ENCODE measurements around the gene MAP3K20.

Gene MAP3K20

GRCh38 chr2:173132531-173132930 is 56.9 kb downstream of the MAP3K20 start:
- Histone ChIP-seq H3K27ac (ENCODE audit: low read length) (no peak overlapping the region), H2AFZ (ENCODE audit: low read depth, low read length) (no peak overlapping the region), H3K4me1 (ENCODE audit: low read length) (peaks cover 15% of the 10 kb centered on the region), H3K36me3 (replicated peaks; ENCODE audit: low read depth, low read length) (peaks cover 3% of the 10 kb centered on the region), H3K4me3 (ENCODE audit: low read length) (no peak overlapping the region), H3K4me2 (ENCODE audit: low read length) (no peak overlapping the region), H3K9ac (ENCODE audit: low read length) (no peak overlapping the region), H3K27me3 (ENCODE audit: low read depth, low read length) (no peaks in the 10 kb centered on the region), H3K9me3 (ENCODE audit: insufficient read depth, low read length) (no peaks in the 10 kb centered on the region), H3K79me2 (ENCODE audit: low read length) (no peaks in the 10 kb centered on the region), H4K20me1 (ENCODE audit: insufficient read depth, low read length) (0 out of 2 replicates have a peak, but pooled peaks cover 5% of the 10 kb centered on the region)
- TF ChIP-seq EZH2phosphoT487 (IDR thresholded peaks at IDR 0.05; ENCODE audit: low read depth): no peak
- no peak for TF ChIP-seq CTCF (IDR thresholded peaks at IDR 0.05; ENCODE audit: low read depth, low read length)

GRCh38 chr2:173134703-173135102 is 59.1 kb downstream of the MAP3K20 start:
- TF ChIP-seq CTCF (IDR thresholded peaks at IDR 0.05; ENCODE audit: low read depth, low read length) (no peak), EZH2phosphoT487 (IDR thresholded peaks at IDR 0.05; ENCODE audit: low read depth) (no peak)
- Histone ChIP-seq H3K9ac (ENCODE audit: low read length) (no peak overlapping the region), H3K4me1 (ENCODE audit: low read length) (peaks cover 15% of the 10 kb centered on the region), H4K20me1 (ENCODE audit: insufficient read depth, low read length) (0 out of 2 replicates have a peak, but pooled peaks cover 5% of the 10 kb centered on the region), H3K79me2 (ENCODE audit: low read length) (no peaks in the 10 kb centered on the region), H3K4me2 (ENCODE audit: low read length) (peak overlapping the region; percentile 21), H3K9me3 (ENCODE audit: insufficient read depth, low read length) (no peaks in the 10 kb centered on the region), H3K27me3 (ENCODE audit: low read depth, low read length) (no peaks in the 10 kb centered on the region), H2AFZ (ENCODE audit: low read depth, low read length) (no peak overlapping the region), H3K36me3 (replicated peaks; ENCODE audit: low read depth, low read length) (no peaks in the 10 kb centered on the region), H3K27ac (ENCODE audit: low read length) (no peak overlapping the region), H3K4me3 (ENCODE audit: low read length) (no peak overlapping the region)

- Histone ChIP-seq H3K36me3 (replicated peaks; ENCODE audit: low read depth, low read length) (peaks cover 4% of the 10 kb centered on the region), H4K20me1 (ENCODE audit: insufficient read depth, low read length) (0 out of 2 replicates have a peak, but pooled peaks cover 5% of the 10 kb centered on the region), H3K4me1 (ENCODE audit: low read length) (peaks cover 15% of the 10 kb centered on the region), H3K4me2 (ENCODE audit: low read length) (no peak overlapping the region), H3K4me3 (ENCODE audit: low read length) (no peak overlapping the region), H3K27me3 (ENCODE audit: low read depth, low read length) (no peaks in the 10 kb centered on the region), H3K27ac (ENCODE audit: low read length) (no peak overlapping the region), H3K9me3 (ENCODE audit: insufficient read depth, low read length) (no peaks in the 10 kb centered on the region), H3K9ac (ENCODE audit: low read length) (no peak overlapping the region), H2AFZ (ENCODE audit: low read depth, low read length) (no peak overlapping the region), H3K79me2 (ENCODE audit: low read length) (no peaks in the 10 kb centered on the region)
- TF ChIP-seq EZH2phosphoT487 (IDR thresholded peaks at IDR 0.05; ENCODE audit: low read depth) (no peak), CTCF (IDR thresholded peaks at IDR 0.05; ENCODE audit: low read depth, low read length) (no peak)
Measured at GRCh38 chr2:173136067-173136466, 60.4 kb downstream of the MAP3K20 start.

- no peak overlapping the region for H3K4me2 ChIP-seq (ENCODE audit: low read length)
- H3K36me3 ChIP-seq (replicated peaks; ENCODE audit: low read depth, low read length): peaks cover 9% of the 10 kb centered on the region
- peaks cover 5% of the 10 kb centered on the region; the same call in 1 of the 2 replicates for H3K9me3 ChIP-seq (ENCODE audit: insufficient read depth, low read length)
- 0 out of 2 replicates have a peak, but pooled peaks cover 5% of the 10 kb centered on the region for H4K20me1 ChIP-seq (ENCODE audit: insufficient read depth, low read length)
- H3K4me1 ChIP-seq (ENCODE audit: low read length): peaks cover 15% of the 10 kb centered on the region
- H3K27me3 ChIP-seq (ENCODE audit: low read depth, low read length): no peaks in the 10 kb centered on the region
- H3K4me3 ChIP-seq (ENCODE audit: low read length): no peak overlapping the region
- no peak overlapping the region for H3K9ac ChIP-seq (ENCODE audit: low read length)
- H3K27ac ChIP-seq (ENCODE audit: low read length): no peak overlapping the region
- H3K79me2 ChIP-seq (ENCODE audit: low read length): no peaks in the 10 kb centered on the region
- H2AFZ ChIP-seq (ENCODE audit: low read depth, low read length): no peak overlapping the region
- no peak for TF ChIP-seq EZH2phosphoT487 (IDR thresholded peaks at IDR 0.05; ENCODE audit: low read depth)
- TF ChIP-seq CTCF (IDR thresholded peaks at IDR 0.05; ENCODE audit: low read depth, low read length): no peak
Measured at GRCh38 chr2:173136599-173136998, 61.0 kb downstream of the MAP3K20 start.
